Fibroblast of lung (primary cell): Measurements from ENCODE around the gene TRMT2A. TPM values are rescaled to one million over a fixed set of nuclear protein-coding genes. Genes with fewer than 3 reads are reported as not detected.

Experiments used
- DNase-seq, 2 donors: peaks; one replicate each; pipeline versions ENCODE4 v3.0.0 to v3.0.0-alpha.2; 2010; ENCODE audit warnings: low read depth in 2 of 2
- H2AFZ ChIP-seq: 2 replicates; pipeline ENCODE4 v1.5.1; 2012; ENCODE audit warnings: low read length, control low read depth, inconsistent platforms
- H3K27ac ChIP-seq: 2 replicates; pipeline ENCODE4 v1.5.1; 2011; ENCODE audit warnings: low read length, control low read depth; ENCODE audit not compliant: insufficient read depth
- H3K27me3 ChIP-seq: 2 replicates; pipeline ENCODE4 v1.5.1; 2011; ENCODE audit warnings: mild to moderate bottlenecking, low read length; ENCODE audit not compliant: control insufficient read depth, insufficient read depth
- H3K36me3 ChIP-seq: 2 replicates; pipeline ENCODE4 v1.5.1; 2011; ENCODE audit warnings: low read length; ENCODE audit not compliant: control insufficient read depth, insufficient read depth
- H3K4me1 ChIP-seq: 2 replicates; pipeline ENCODE4 v1.5.1; 2011; ENCODE audit warnings: low read length; ENCODE audit not compliant: control insufficient read depth, insufficient read depth; ENCODE audit errors: extremely low read depth
- H3K4me2 ChIP-seq: 2 replicates; pipeline ENCODE4 v1.5.1; 2011; ENCODE audit warnings: low read length, control low read depth; ENCODE audit not compliant: insufficient read depth; ENCODE audit errors: extremely low read depth
- H3K4me3 ChIP-seq, 4 experiments: fragments of 200-600 bp in 1 of 4; sonication (generic) in 1 of 4; replicated peaks in 1 of 4; 2 replicates each; pipeline ENCODE4 v1.5.1; 2011 to 2016; ENCODE audit warnings: low read length in 4 of 4, low read depth in 3 of 4, mild to moderate bottlenecking in 3 of 4, control low read depth in 2 of 4, inconsistent platforms in 1 of 4, mixed read lengths in 1 of 4; ENCODE audit not compliant: insufficient read depth in 1 of 4; ENCODE audit errors: control extremely low read depth in 1 of 4
- H3K79me2 ChIP-seq: 2 replicates; pipeline ENCODE4 v1.5.1; 2012; ENCODE audit warnings: mild to moderate bottlenecking, low read length, inconsistent platforms; ENCODE audit not compliant: control insufficient read depth, insufficient read depth
- H3K9ac ChIP-seq: 2 replicates; pipeline ENCODE4 v1.5.1; 2011; ENCODE audit warnings: mild to moderate bottlenecking, low read length, control low read depth; ENCODE audit not compliant: insufficient read depth
- H3K9me3 ChIP-seq: 2 replicates; pipeline ENCODE4 v1.5.1; 2012; ENCODE audit warnings: low read depth, low read length; ENCODE audit not compliant: control insufficient read depth, insufficient read depth
- H4K20me1 ChIP-seq: 2 replicates; pipeline ENCODE4 v1.5.1; 2011; ENCODE audit warnings: low read length; ENCODE audit not compliant: control insufficient read depth, insufficient read depth; ENCODE audit errors: extremely low read depth
- EZH2 ChIP-seq: IDR thresholded peaks from 2 replicates; pipeline ENCODE4 v1.5.1; 2012; ENCODE audit warnings: low read length, control low read depth, mild to moderate bottlenecking; ENCODE audit errors: missing control alignments
- polyA plus RNA-seq, 2 donors: library from polyadenylated mRNA; depleted of rRNA in 1 of 2; stranded (reverse) in 1 of 2; unstranded in 1 of 2; fragments of >200 nt; gene quantifications; 2 replicates each; pipeline ENCODE4 v1.2.1, GENCODE V29; 2011 to 2012; ENCODE audit warnings: missing spikeins in 1 of 2
- total RNA-seq: library from RNA; depleted of rRNA; stranded (reverse); fragments of >200 nt; gene quantifications from 2 replicates; pipeline ENCODE4 v1.2.1, GENCODE V29; 2014
- TF ChIP-seq, protein P1 (sequence below), 2 donors: IDR thresholded peaks in 1 of 2; conservative IDR thresholded peaks in 1 of 2; 1 replicate in 1 of 2; 2 replicates in 1 of 2; pipeline ENCODE4 v1.5.1; 2011 to 2012; ENCODE audit warnings: low read length in 2 of 2, control low read depth in 1 of 2, inconsistent platforms in 1 of 2, low read depth in 1 of 2, mild to moderate bottlenecking in 1 of 2

Gene TRMT2A
- total and polyA plus RNA-seq, 2 donors (not counting 1 experiment from before 2014, with no cell fraction given): 13.5 to 52.2 TPM

GRCh38 chr22:20080445-20080775 is 36.6 kb downstream of the TRMT2A start:
- TF ChIP-seq EZH2: no peak
- TF ChIP-seq, protein P1, sequence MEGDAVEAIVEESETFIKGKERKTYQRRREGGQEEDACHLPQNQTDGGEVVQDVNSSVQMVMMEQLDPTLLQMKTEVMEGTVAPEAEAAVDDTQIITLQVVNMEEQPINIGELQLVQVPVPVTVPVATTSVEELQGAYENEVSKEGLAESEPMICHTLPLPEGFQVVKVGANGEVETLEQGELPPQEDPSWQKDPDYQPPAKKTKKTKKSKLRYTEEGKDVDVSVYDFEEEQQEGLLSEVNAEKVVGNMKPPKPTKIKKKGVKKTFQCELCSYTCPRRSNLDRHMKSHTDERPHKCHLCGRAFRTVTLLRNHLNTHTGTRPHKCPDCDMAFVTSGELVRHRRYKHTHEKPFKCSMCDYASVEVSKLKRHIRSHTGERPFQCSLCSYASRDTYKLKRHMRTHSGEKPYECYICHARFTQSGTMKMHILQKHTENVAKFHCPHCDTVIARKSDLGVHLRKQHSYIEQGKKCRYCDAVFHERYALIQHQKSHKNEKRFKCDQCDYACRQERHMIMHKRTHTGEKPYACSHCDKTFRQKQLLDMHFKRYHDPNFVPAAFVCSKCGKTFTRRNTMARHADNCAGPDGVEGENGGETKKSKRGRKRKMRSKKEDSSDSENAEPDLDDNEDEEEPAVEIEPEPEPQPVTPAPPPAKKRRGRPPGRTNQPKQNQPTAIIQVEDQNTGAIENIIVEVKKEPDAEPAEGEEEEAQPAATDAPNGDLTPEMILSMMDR (conservative IDR thresholded peaks at IDR 0.05 in 1 of 2, IDR thresholded peaks at IDR 0.05 in 1 of 2; ENCODE audit: low read depth in 1 of 2, low read length in 2 of 2): no peak
- H2AFZ ChIP-seq: peak overlapping the region; percentile 12
- no peaks in the 10 kb centered on the region for H4K20me1 ChIP-seq
- H3K9me3 ChIP-seq: no peaks in the 10 kb centered on the region
- H3K4me3 ChIP-seq: peak overlapping the region; percentile 71 to 83 (median 80)
- no peaks in the 10 kb centered on the region for H3K27me3 ChIP-seq
- peak; percentile 47 to 50 for DNase-seq
- H3K4me2 ChIP-seq: peak overlapping the region; percentile 90
- peaks cover 6% of the 10 kb centered on the region for H3K4me1 ChIP-seq
- peaks cover 4% of the 10 kb centered on the region for H3K36me3 ChIP-seq
- H3K79me2 ChIP-seq: peaks cover 50% of the 10 kb centered on the region
- peak overlapping the region; percentile 80 for H3K27ac ChIP-seq
- peak overlapping the region; percentile 83 for H3K9ac ChIP-seq

DNA sequence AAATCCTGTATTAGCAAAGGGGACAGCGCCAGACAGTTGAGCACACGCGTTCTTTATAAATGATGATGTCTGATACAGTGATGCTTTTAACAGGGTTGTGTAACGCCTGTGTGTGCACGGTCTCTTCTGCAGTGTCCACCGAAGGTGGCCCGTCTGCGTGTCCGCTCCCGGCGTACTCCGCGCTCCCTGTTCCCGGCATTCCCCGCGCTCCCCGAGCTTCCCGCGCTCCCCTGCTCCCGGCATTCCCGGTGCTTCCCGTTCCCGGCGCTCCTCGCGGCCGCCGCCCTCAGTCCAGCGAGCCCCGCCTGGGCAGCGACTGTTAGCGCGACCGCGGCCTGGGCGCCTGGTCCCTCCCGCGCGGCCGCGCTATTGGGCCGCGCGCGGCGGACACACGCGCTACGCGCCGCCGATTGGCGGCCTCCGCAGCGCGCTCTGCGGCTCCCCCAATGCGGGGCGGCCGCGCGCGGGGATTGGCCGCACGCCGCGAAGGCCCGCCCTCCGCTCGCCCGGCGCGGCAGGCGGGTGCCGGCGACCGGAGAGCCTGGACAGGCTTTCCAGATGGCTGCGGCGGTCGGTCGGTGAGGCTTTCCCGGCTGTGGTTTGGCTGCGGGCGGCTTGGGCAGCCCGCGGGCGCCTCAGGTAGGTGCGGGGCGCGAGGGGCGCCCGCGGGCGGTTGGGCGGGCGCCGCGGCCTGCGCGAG is 37.1 kb downstream of the TRMT2A start, which contains the start of gene DGCR8:
DGCR8 (plus strand) TSS at position 497 of the 700 bp plus-strand sequence. CDS start 5,723 bp downstream, outside the sequence.
- H3K27ac ChIP-seq: peak within 1 kb of the TSS; percentile 80
- H3K27me3 ChIP-seq: no peaks in the 10 kb centered on the region
- peak within 1 kb of the TSS; percentile 90 for H3K4me2 ChIP-seq
- no peak for TF ChIP-seq EZH2
- TF ChIP-seq, protein P1 (conservative IDR thresholded peaks at IDR 0.05 in 1 of 2, IDR thresholded peaks at IDR 0.05 in 1 of 2; ENCODE audit: low read depth in 1 of 2, low read length in 2 of 2): no peak
- H3K4me3 ChIP-seq: peak within 1 kb of the TSS; percentile 71 to 83 (median 80)
- H3K79me2 ChIP-seq: peaks cover 45% of the 10 kb centered on the region
- peak; percentile 92 to 94 for DNase-seq
- no peaks in the 10 kb centered on the region for H3K9me3 ChIP-seq
- peaks cover 4% of the 10 kb centered on the region for H3K36me3 ChIP-seq
- H2AFZ ChIP-seq: peak within 1 kb of the TSS; percentile 84
- peak within 1 kb of the TSS; percentile 83 for H3K9ac ChIP-seq
- no peaks in the 10 kb centered on the region for H4K20me1 ChIP-seq
- H3K4me1 ChIP-seq: peaks cover 6% of the 10 kb centered on the region

GRCh38 chr22:20076627-20077172 is 40.3 kb downstream of the TRMT2A start:
- no peaks in the 10 kb centered on the region for H3K9me3 ChIP-seq
- no peaks in the 10 kb centered on the region for H3K36me3 ChIP-seq
- no peak for DNase-seq
- peaks cover 13% of the 10 kb centered on the region for H3K79me2 ChIP-seq
- no peak overlapping the region for H3K4me2 ChIP-seq
- H3K27ac ChIP-seq: no peak overlapping the region
- no peak overlapping the region for H3K9ac ChIP-seq
- no peak overlapping the region for H3K4me3 ChIP-seq
- TF ChIP-seq EZH2: no peak
- TF ChIP-seq, protein P1 (conservative IDR thresholded peaks at IDR 0.05 in 1 of 2, IDR thresholded peaks at IDR 0.05 in 1 of 2; ENCODE audit: low read depth in 1 of 2, low read length in 2 of 2): no peak
- no peaks in the 10 kb centered on the region for H3K4me1 ChIP-seq
- H3K27me3 ChIP-seq: no peaks in the 10 kb centered on the region
- no peak overlapping the region for H2AFZ ChIP-seq
- H4K20me1 ChIP-seq: no peaks in the 10 kb centered on the region
